Caco-2 (cell line): ENCODE results near the gene ZNF48. TPM values are rescaled to one million over a fixed set of nuclear protein-coding genes. Genes with fewer than 3 reads are reported as not detected.

Source experiments
- BruUV-seq: library from RNA; stranded (reverse); fragments of 400-500 nt; replicated peaks from 2 replicates; lab custom pipeline; 2021; lab: Mats Ljungman, UMichigan
- CTCF ChIA-PET: fragments of 300-600 bp; sonication (Branson Sonifier 250); formaldehyde crosslinking; loops from one replicate; lab custom pipeline; 2022; ENCODE audit warnings: antibody characterized with exemption; lab: Charles Lee
- POLR2A ChIA-PET: fragments of 300-600 bp; sonication (Branson Sonifier 250); formaldehyde crosslinking; loops from one replicate; lab custom pipeline; 2022; ENCODE audit warnings: antibody characterized with exemption; lab: Charles Lee
- DNase-seq, 2 experiments: peaks; one replicate each; pipeline versions ENCODE4 v3.0.0 to v3.0.0-alpha.2; 2020 to 2022
- H3K27me3 ChIP-seq: replicated peaks from 2 replicates; pipeline ENCODE4 v1.6.0; 2011; ENCODE audit warnings: low read length; ENCODE audit not compliant: control insufficient read depth, insufficient read depth
- H3K36me3 ChIP-seq: 2 replicates; pipeline ENCODE4 v1.5.1; 2011; ENCODE audit warnings: low read length; ENCODE audit not compliant: control insufficient read depth, insufficient read depth
- H3K4me1 ChIP-seq: fragments of 250-450 bp; sonication (Bioruptor Pico); 2 replicates; pipeline ENCODE4 v1.5.1; 2020; ENCODE audit warnings: mild to moderate bottlenecking
- H3K4me3 ChIP-seq: 2 replicates; pipeline ENCODE4 v1.5.1; 2011; ENCODE audit warnings: low read depth, mild to moderate bottlenecking, control low read depth, low read length
- H3K9me3 ChIP-seq: fragments of 250-450 bp; sonication (Bioruptor Pico); 2 replicates; pipeline ENCODE4 v1.5.1; 2020; ENCODE audit warnings: mild to moderate bottlenecking, moderate library complexity
- H3K27ac Mint-ChIP-seq: one replicate; pipeline ENCODE4 v1.8.0; 2022; ENCODE audit warnings: mixed read lengths; ENCODE audit not compliant: unreplicated experiment
- H3K27me3 Mint-ChIP-seq: one replicate; pipeline ENCODE4 v1.8.0; 2022; ENCODE audit warnings: mixed read lengths; ENCODE audit not compliant: insufficient read depth, unreplicated experiment
- H3K36me3 Mint-ChIP-seq: one replicate; pipeline ENCODE4 v1.8.0; 2022; ENCODE audit warnings: mild to moderate bottlenecking, mixed read lengths; ENCODE audit not compliant: insufficient read depth, unreplicated experiment
- H3K4me1 Mint-ChIP-seq: one replicate; pipeline ENCODE4 v1.8.0; 2022; ENCODE audit warnings: low read depth, mixed read lengths; ENCODE audit not compliant: unreplicated experiment
- H3K4me3 Mint-ChIP-seq: one replicate; pipeline ENCODE4 v1.8.0; 2022; ENCODE audit warnings: mild to moderate bottlenecking, moderate library complexity, mixed read lengths; ENCODE audit not compliant: unreplicated experiment
- H3K9me3 Mint-ChIP-seq: one replicate; pipeline ENCODE4 v1.8.0; 2022; ENCODE audit warnings: mixed read lengths; ENCODE audit not compliant: unreplicated experiment
- intact Hi-C: fragments of 100-400 bp; cut with micrococcal nuclease; formaldehyde crosslinking; loops from one replicate; pipeline ENCODE4 v1.10.0; 2022; ENCODE audit not compliant: unreplicated experiment
- total RNA-seq: library from RNA; stranded (reverse); gene quantifications from 2 replicates; pipeline ENCODE4 v1.2.3, GENCODE V29; 2022
- TF ChIP-seq, protein P1 (sequence below), 2 experiments: fragments of 200-600 bp in 1 of 2; IDR thresholded peaks; 1 replicate in 1 of 2; 2 replicates in 1 of 2; pipeline versions ENCODE4 v1.5.1 to v1.8.0; 2011 to 2022; ENCODE audit warnings: antibody characterized with exemption in 1 of 2, control low read depth in 1 of 2, inconsistent platforms in 1 of 2, low read depth in 1 of 2, low read length in 1 of 2, mild to moderate bottlenecking in 1 of 2, moderate library complexity in 1 of 2; ENCODE audit not compliant: insufficient read depth in 1 of 2, severe bottlenecking in 1 of 2, unreplicated experiment in 1 of 2

The ZNF48 gene
- total RNA-seq, 1 experiment from 2014 or later, result 13.4 TPM

DNA sequence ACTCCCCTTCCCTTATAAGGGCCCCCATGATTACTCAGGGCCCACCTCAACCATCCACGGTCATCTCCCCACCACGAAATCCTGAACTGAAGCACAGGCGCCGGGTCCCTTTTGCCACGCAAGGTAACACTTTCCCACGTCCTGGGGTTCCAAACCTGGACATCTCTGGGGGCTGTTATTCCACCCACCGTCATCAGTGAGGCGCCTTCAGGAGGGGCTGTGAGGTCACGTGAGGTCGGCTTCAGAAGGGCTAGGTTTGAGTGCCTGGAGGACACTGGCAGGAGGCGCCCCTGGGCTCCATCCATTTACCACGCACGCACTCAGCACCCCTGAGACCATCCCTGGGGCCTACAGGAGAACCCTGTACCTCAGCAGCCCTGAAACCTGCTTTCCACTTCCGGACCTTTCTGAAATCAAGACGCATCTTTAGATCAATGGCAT is 44.2 kb upstream of the ZNF48 start:
- DNase-seq, result no peak
- TF ChIP-seq, protein P1, sequence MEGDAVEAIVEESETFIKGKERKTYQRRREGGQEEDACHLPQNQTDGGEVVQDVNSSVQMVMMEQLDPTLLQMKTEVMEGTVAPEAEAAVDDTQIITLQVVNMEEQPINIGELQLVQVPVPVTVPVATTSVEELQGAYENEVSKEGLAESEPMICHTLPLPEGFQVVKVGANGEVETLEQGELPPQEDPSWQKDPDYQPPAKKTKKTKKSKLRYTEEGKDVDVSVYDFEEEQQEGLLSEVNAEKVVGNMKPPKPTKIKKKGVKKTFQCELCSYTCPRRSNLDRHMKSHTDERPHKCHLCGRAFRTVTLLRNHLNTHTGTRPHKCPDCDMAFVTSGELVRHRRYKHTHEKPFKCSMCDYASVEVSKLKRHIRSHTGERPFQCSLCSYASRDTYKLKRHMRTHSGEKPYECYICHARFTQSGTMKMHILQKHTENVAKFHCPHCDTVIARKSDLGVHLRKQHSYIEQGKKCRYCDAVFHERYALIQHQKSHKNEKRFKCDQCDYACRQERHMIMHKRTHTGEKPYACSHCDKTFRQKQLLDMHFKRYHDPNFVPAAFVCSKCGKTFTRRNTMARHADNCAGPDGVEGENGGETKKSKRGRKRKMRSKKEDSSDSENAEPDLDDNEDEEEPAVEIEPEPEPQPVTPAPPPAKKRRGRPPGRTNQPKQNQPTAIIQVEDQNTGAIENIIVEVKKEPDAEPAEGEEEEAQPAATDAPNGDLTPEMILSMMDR (IDR thresholded peaks at IDR 0.05; ENCODE audit: insufficient read depth in 1 of 2, low read depth in 1 of 2, low read length in 1 of 2, severe bottlenecking in 1 of 2, unreplicated experiment in 1 of 2), result no peak
- Mint-ChIP-seq H3K9me3 (no peaks in the 10 kb centered on the region), H3K36me3 (peaks cover 61% of the 10 kb centered on the region), H3K4me1 (peaks cover 1% of the 10 kb centered on the region), H3K27ac (no peak overlapping the region), H3K27me3 (no peaks in the 10 kb centered on the region), H3K4me3 (no peak overlapping the region)
- intact Hi-C loops, result no loop called here
- CTCF ChIA-PET, result no interaction called here
- POLR2A ChIA-PET, result no interaction called here
- Histone ChIP-seq H3K9me3 (no peaks in the 10 kb centered on the region), H3K27me3 (no peaks in the 10 kb centered on the region), H3K4me3 (no peak overlapping the region), H3K4me1 (no peaks in the 10 kb centered on the region), H3K36me3 (peaks cover 3% of the 10 kb centered on the region; the same call in 1 of the 2 replicates)
- no TSS peak for BruUV-seq

GRCh38 chr16:30351586-30352419 is 43.4 kb upstream of the ZNF48 start:
- Histone ChIP-seq H3K27me3 (no peaks in the 10 kb centered on the region), H3K36me3 (peaks cover 3% of the 10 kb centered on the region; the same call in 1 of the 2 replicates), H3K4me1 (peaks cover 5% of the 10 kb centered on the region; the same call in 1 of the 2 replicates), H3K9me3 (no peaks in the 10 kb centered on the region), H3K4me3 (no peak overlapping the region)
- DNase-seq, result no peak
- intact Hi-C loops, result no loop called here
- no TSS peak for BruUV-seq
- CTCF ChIA-PET, result no interaction called here
- Mint-ChIP-seq H3K4me3 (no peak overlapping the region), H3K9me3 (no peaks in the 10 kb centered on the region), H3K27ac (no peak overlapping the region), H3K4me1 (peaks cover 6% of the 10 kb centered on the region), H3K27me3 (no peaks in the 10 kb centered on the region), H3K36me3 (peaks cover 64% of the 10 kb centered on the region)
- POLR2A ChIA-PET, result no interaction called here
- TF ChIP-seq, protein P1 (IDR thresholded peaks at IDR 0.05; ENCODE audit: insufficient read depth in 1 of 2, low read depth in 1 of 2, low read length in 1 of 2, severe bottlenecking in 1 of 2, unreplicated experiment in 1 of 2), result no peak

GRCh38 chr16:30352488-30353401 is 42.5 kb upstream of the ZNF48 start:
- peaks cover 71% of the 10 kb centered on the region for H3K36me3 Mint-ChIP-seq

More at GRCh38 chr16:30352488-30353401, 42.5 kb upstream of the ZNF48 start:
- Histone ChIP-seq H3K4me3 (no peak overlapping the region), H3K36me3 (peaks cover 3% of the 10 kb centered on the region; the same call in 1 of the 2 replicates), H3K27me3 (no peaks in the 10 kb centered on the region), H3K9me3 (no peaks in the 10 kb centered on the region), H3K4me1 (peaks cover 5% of the 10 kb centered on the region; the same call in 1 of the 2 replicates)
- ChIA-PET POLR2A (interaction anchor here (0.6 kb wide), 1 partner anchor 55 kb away, joined by 5 read pairs; no protein-coding TSS in a partner anchor), CTCF (interaction anchor here (0.8 to 1.0 kb wide), 2 partner anchors 18 to 56 kb away, joined by 3 read pairs; no protein-coding TSS in a partner anchor)
- TF ChIP-seq, protein P1 (IDR thresholded peaks at IDR 0.05; ENCODE audit: insufficient read depth in 1 of 2, low read depth in 1 of 2, low read length in 1 of 2, severe bottlenecking in 1 of 2, unreplicated experiment in 1 of 2), result peak in 1 of 2 experiments; percentile 15
- no peak for DNase-seq
- no peak overlapping the region for H3K27ac Mint-ChIP-seq
- intact Hi-C loops, result no loop called here
- H3K9me3 Mint-ChIP-seq, result no peaks in the 10 kb centered on the region
- H3K27me3 Mint-ChIP-seq, result no peaks in the 10 kb centered on the region
- H3K4me3 Mint-ChIP-seq, result peak overlapping the region; percentile 37
- peaks cover 12% of the 10 kb centered on the region for H3K4me1 Mint-ChIP-seq
- no TSS peak for BruUV-seq
